ENCODE measurements around the gene ZNF827. TPM values are rescaled to one million over a fixed set of nuclear protein-coding genes. Genes with fewer than 3 reads are reported as not detected.

The ZNF827 gene
- total RNA-seq, 1 donor from 2014 or later, result 27.2 TPM

DNA sequence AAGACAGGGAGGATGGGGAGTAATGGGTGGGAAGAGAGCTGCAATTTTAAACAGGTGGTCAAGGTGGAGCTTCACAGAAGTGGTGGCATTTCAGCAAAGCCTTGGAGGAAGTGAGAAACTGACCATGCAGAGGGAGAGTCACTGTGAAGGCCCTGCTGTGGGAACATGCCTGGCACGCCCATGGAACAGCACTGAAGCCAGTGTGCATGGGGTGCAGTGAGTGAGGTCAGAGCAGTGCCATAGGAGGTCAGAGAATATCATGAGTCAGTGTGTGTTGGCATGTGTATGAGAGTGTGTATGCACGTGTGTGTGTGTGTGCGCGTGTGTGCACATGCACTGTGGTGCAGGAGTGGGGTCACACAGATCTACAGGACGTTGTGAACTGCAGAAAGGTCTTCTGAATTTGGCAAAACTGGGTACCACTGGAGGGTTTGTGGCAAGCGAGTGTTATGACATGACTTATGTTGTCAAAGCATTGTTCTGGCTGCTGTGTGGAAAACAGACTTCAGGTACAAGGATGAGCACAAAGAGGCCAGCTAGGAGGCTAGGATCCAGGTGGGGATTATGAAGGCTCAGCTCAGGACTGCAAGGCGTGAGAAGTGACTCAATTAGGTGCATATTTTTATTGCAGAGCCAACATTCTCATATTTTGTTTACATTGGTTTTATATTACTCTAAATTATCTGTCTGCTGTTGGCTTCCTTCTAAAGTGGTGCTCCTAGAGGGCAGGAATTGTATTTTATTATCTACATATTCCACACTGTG is 34.0 kb downstream of the ZNF827 start:
- no peak for DNase-seq
- no peaks in the 10 kb centered on the region for H3K27me3 Mint-ChIP-seq
- H3K36me3 Mint-ChIP-seq (ENCODE audit: low read depth), result peaks cover 29% of the 10 kb centered on the region
- ChIA-PET CTCF (interaction anchor here (1.9 kb wide), 1 partner anchor 9 kb away, joined by 6 read pairs; no protein-coding TSS in a partner anchor), POLR2A (no interaction called here)
- intact Hi-C loops (cut with micrococcal nuclease), result no loop called here
- peaks cover 26% of the 10 kb centered on the region for H3K4me1 Mint-ChIP-seq
- TF ChIP-seq, protein P1, sequence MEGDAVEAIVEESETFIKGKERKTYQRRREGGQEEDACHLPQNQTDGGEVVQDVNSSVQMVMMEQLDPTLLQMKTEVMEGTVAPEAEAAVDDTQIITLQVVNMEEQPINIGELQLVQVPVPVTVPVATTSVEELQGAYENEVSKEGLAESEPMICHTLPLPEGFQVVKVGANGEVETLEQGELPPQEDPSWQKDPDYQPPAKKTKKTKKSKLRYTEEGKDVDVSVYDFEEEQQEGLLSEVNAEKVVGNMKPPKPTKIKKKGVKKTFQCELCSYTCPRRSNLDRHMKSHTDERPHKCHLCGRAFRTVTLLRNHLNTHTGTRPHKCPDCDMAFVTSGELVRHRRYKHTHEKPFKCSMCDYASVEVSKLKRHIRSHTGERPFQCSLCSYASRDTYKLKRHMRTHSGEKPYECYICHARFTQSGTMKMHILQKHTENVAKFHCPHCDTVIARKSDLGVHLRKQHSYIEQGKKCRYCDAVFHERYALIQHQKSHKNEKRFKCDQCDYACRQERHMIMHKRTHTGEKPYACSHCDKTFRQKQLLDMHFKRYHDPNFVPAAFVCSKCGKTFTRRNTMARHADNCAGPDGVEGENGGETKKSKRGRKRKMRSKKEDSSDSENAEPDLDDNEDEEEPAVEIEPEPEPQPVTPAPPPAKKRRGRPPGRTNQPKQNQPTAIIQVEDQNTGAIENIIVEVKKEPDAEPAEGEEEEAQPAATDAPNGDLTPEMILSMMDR (IDR thresholded peaks at IDR 0.05), result no peak
- no peak overlapping the region for H3K27ac Mint-ChIP-seq
- H3K9me3 Mint-ChIP-seq, result no peaks in the 10 kb centered on the region
- no peak for ATAC-seq (ENCODE audit: low read depth)
- H3K4me3 Mint-ChIP-seq, result no peak overlapping the region

DNA sequence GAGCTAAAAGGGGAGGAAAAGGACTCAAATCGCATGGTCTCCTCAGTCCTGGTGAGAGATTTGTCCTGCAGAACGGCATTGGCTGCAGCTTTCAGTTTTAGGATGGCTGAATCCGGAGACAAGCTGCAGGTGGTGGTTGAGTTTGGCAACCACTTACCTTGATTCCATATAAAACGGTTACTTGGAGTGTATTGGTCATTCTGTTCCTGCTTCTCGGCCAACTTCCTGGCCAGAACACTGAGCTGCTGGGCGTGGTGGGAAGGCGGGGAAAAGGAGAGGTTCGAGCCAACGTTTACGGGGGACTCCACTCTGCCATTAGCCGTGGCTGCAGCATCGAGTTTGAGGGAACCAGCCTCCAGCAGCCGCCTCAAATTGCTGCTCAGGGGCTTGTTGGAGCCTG is 36.1 kb downstream of the ZNF827 start:
- Mint-ChIP-seq H3K27me3 (no peaks in the 10 kb centered on the region), H3K27ac (no peak overlapping the region), H3K36me3 (ENCODE audit: low read depth) (peaks cover 29% of the 10 kb centered on the region), H3K4me3 (no peak overlapping the region), H3K9me3 (no peaks in the 10 kb centered on the region), H3K4me1 (peaks cover 16% of the 10 kb centered on the region)
- no peak for DNase-seq
- CTCF ChIA-PET, result no interaction called here
- intact Hi-C loops (cut with micrococcal nuclease), result no loop called here
- no peak for ATAC-seq (ENCODE audit: low read depth)
- TF ChIP-seq, protein P1 (IDR thresholded peaks at IDR 0.05), result no peak
- POLR2A ChIA-PET, result no interaction called here

DNA sequence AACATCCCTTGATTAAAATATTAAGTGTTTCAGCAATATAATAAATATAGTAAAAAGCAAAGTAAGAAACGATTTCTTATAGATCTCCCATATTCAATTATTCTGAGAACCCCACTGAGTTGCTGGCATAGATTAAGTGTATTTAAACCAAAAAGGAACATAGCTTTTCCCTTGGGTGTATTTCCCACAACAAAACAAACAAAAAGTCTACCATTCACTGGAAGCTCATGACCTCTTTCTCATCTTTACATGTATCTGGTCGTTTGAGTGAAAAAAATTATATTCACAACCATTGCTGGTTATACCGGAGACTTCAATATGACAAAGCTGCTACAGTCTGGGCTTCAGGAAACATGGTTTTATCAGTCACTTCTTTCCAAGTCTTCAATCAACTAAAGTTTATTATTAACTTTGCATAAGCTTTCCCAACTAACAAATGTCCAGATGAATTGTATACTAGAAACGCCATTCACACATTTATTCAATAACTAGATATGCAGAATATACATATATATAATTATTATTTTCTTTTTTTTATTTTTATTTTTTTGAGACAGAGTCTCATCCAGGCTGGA is 38.6 kb downstream of the ZNF827 start:
- no peak overlapping the region for H3K27ac Mint-ChIP-seq
- H3K4me1 Mint-ChIP-seq, result peaks cover 25% of the 10 kb centered on the region
- intact Hi-C loops (cut with micrococcal nuclease), result no loop called here
- CTCF ChIA-PET, result interaction anchor here (0.5 kb wide), 1 partner anchor 284 kb away, joined by 3 read pairs; no protein-coding TSS in a partner anchor
- H3K36me3 Mint-ChIP-seq (ENCODE audit: low read depth), result peaks cover 31% of the 10 kb centered on the region
- ATAC-seq (ENCODE audit: low read depth) (no peak), DNase-seq (no peak)
- no peaks in the 10 kb centered on the region for H3K9me3 Mint-ChIP-seq
- no peak overlapping the region for H3K4me3 Mint-ChIP-seq
- POLR2A ChIA-PET, result no interaction called here
- H3K27me3 Mint-ChIP-seq, result no peaks in the 10 kb centered on the region
- TF ChIP-seq, protein P1 (IDR thresholded peaks at IDR 0.05), result no peak

DNA sequence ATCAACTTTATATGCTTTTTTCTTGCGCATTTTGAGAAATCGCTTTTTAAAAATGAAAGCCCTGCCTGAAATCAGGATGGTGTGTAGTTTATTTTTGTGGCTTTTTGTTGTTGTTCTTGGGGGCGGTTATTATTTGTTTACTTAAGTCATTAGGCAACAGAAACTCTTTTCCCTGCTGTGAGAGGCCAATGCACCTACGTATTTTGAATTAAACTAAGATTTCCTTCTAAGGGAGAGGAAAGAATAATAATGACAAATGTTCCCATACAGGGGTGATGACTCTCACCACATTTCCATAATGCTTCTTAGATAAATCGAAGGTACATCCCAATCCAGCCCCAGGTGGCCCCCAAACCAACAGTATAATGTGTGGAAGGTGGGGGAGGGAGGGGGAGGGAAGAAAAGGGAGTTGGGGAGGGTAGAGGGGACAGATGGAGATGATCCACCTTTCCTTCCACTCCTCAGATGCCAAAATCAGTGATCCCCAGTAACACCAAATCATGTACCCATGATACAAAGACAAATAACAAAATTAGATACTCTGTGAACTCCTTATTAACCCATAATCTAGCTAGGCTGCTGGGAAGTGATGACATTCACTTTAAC is 39.6 kb downstream of the ZNF827 start:
- peaks cover 27% of the 10 kb centered on the region for H3K4me1 Mint-ChIP-seq
- H3K27me3 Mint-ChIP-seq, result no peaks in the 10 kb centered on the region
- TF ChIP-seq, protein P1 (IDR thresholded peaks at IDR 0.05), result no peak
- no peaks in the 10 kb centered on the region for H3K9me3 Mint-ChIP-seq
- intact Hi-C loops (cut with micrococcal nuclease), result no loop called here
- CTCF ChIA-PET, result no interaction called here
- no peak overlapping the region for H3K27ac Mint-ChIP-seq
- DNase-seq (no peak), ATAC-seq (ENCODE audit: low read depth) (no peak)
- H3K4me3 Mint-ChIP-seq, result no peak overlapping the region
- POLR2A ChIA-PET, result no interaction called here
- H3K36me3 Mint-ChIP-seq (ENCODE audit: low read depth), result peaks cover 35% of the 10 kb centered on the region

DNA sequence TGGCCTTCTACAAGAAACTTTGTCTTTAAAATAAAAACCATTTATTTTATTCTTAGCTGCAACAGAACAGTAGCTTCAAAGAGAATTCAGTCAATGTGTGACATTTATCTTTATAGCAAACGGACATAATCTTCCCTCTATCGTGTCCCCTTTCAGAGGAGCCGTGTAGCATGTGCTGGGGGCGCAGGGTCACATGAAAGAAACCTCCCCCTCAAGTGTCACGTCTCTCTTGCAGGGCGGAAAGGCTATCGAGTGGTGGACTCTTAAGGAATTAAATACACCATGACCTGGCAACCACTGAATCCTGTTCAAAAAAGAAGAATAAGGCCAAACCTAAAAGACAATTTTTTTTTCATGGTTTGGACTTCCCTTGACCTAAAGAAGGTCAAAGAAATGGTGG is 40.2 kb downstream of the ZNF827 start:
- Mint-ChIP-seq H3K27ac (no peak overlapping the region), H3K36me3 (ENCODE audit: low read depth) (peaks cover 37% of the 10 kb centered on the region), H3K4me3 (no peak overlapping the region), H3K9me3 (no peaks in the 10 kb centered on the region), H3K4me1 (peaks cover 29% of the 10 kb centered on the region), H3K27me3 (no peaks in the 10 kb centered on the region)
- ATAC-seq (ENCODE audit: low read depth), result no peak
- TF ChIP-seq, protein P1 (IDR thresholded peaks at IDR 0.05), result no peak
- POLR2A ChIA-PET, result no interaction called here
- intact Hi-C loops (cut with micrococcal nuclease), result no loop called here
- no peak for DNase-seq
- CTCF ChIA-PET, result no interaction called here

Data from activated B cell treated with CpG ODN at 0.5 μM for 24 hours (primary cell).